ENCODE measurements around the gene SSR4.

SSR4 gene

GRCh38 chrX:153782313-153782712 lies 12.2 kb upstream of the SSR4 start:
- no peak for DNase-seq (ENCODE audit: low spot score)

DNA sequence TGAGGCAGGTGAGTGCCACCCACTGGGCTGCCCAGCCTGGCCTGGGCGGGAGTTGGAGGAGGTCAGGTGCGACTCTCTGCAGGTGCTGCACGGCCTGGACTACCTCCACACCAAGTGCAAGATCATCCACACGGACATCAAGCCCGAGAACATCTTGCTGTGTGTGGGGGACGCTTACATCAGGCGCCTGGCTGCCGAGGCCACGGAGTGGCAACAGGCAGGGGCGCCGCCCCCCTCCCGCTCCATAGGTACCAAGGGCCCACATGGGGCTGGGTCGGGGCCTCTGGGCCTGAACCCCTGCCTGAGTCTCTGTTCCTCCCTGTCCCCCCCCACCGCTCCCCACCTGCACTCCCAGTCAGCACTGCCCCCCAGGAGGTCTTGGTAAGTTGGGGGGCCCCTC lies 11.6 kb upstream of the SSR4 start:
- DNase-seq (ENCODE audit: low spot score): no peak

DNA sequence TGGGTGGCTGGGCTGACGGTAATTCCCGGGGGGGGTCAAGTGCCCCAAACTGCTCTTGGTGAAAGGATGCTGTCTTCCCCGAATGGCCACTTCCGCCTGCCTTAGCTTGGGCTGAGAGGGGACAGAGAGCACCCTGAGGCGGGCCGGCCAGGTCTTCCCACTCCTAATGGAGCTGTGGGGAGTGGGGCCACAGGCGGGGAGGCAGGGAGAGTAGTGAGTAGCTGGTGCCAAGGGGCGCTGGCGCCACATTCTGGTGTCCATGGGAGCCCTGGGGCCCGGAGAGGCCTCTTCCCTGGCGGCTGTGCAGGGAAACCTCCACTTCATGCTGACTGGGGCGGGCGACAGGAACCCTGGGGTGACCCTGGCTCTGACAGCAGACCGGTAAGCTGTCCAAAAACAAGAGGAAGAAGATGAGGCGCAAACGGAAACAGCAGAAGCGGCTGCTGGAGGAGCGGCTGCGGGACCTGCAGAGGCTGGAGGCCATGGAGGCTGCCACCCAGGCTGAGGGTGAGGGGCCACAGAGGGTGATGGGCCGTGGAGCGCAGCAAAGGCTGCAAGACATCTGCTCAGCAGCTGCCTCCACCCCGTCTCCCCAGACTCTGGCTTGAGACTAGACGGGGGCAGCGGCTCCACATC lies 11.0 kb upstream of the SSR4 start:
- no peak for DNase-seq (ENCODE audit: low spot score)

- DNase-seq (ENCODE audit: low spot score): no peak
Observed at GRCh38 chrX:153784325-153784967, 10.0 kb upstream of the SSR4 start.

DNA sequence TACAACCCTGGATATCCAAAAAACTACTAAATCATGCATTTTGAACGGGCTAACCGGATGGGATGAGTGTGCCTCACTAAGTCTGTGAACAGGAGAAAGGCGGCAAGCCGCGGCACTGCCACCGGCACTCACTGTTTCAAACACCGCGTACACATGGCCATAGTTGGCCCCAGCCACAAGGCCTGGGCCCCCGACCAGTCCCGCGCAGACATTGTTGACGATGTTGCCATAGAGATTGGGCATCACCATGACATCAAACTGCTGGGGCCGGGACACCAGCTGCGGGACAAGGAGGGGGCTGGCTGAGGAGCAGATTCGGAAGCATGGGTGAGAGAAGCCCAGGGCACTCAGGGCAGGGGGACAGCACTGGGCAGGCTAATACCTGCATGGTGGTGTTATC lies 7.8 kb upstream of the SSR4 start:
- DNase-seq (ENCODE audit: low spot score): no peak

- no peak for DNase-seq (ENCODE audit: low spot score)
Observed at GRCh38 chrX:153789654-153790053, 4.8 kb upstream of the SSR4 start.

DNA sequence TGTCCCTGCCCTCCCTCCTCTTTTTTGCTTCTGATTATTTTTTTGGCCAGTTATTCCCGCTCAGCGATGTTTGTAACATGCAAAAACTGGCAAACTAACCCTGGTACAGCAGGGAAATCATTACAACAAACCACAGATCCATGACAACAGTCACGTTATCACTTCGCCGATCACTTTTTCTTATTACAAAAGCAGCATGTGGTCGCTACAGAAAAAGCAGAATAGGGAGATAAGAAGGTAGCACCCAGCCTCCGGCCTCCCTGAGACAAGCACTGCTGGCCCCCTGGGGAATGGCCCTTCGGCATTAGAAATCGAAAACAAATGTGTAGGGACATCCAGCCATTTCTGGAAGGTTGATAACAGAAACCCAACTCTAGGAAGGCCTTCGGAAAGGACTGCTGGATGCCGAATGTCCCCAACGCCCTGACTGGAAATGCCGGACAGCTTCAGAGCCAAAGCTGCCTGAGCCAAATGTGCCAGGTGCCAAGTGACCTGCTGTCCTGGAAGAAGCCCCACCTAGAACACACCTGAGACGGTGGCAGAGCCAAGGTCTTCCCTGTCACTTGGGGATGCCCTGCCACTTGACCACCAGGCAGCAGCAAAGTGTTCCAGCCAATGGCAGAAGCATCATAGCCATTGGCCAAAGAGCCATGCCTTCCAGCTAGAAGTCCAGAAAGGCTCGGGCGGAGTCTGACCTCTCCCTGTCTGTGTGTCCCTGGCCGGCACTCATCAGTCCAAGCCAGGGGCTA lies 3.2 kb upstream of the SSR4 start:
- no peak for DNase-seq (ENCODE audit: low spot score)

DNA sequence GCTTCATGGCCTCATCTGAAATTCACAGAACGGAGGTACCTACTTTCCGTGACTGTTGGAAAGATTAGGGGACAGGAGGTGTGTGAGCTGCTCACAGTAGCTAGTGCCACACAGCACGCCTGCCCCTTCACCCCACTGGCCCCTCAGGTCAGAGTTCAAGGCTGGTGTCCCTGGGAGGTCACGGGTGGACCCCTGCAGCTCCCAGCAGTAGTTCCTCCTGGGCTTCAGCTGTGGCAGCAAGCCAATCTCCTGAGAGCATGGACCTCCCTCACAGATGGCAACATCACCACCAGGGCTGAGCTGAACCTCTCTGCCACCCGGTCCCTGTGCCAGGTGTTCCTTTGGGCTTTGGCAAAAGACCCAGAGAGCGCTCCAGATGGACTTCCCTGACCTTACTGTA lies 2.1 kb upstream of the SSR4 start:
- no peak for DNase-seq (ENCODE audit: low spot score)

DNA sequence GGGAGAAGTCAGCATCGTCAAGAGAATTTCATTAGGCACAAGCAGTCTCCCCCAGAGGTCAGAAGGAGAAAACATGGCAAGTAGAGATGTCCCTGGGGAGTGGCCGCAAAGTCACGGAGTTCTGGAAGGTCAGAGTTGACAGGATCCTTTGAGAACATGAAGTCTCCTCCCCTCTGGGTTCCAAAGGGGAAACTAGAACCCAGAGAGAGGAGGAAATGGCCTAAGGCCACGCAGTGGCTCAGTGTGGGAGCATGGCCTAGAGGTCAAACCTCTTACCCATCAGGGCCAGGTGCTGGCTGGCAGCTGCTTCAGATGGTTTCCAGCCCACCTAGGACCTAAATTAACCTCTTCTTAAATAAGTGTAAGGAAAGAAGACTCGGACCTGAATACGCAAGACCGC lies 1.2 kb upstream of the SSR4 start:
- DNase-seq (ENCODE audit: low spot score): no peak

DNA sequence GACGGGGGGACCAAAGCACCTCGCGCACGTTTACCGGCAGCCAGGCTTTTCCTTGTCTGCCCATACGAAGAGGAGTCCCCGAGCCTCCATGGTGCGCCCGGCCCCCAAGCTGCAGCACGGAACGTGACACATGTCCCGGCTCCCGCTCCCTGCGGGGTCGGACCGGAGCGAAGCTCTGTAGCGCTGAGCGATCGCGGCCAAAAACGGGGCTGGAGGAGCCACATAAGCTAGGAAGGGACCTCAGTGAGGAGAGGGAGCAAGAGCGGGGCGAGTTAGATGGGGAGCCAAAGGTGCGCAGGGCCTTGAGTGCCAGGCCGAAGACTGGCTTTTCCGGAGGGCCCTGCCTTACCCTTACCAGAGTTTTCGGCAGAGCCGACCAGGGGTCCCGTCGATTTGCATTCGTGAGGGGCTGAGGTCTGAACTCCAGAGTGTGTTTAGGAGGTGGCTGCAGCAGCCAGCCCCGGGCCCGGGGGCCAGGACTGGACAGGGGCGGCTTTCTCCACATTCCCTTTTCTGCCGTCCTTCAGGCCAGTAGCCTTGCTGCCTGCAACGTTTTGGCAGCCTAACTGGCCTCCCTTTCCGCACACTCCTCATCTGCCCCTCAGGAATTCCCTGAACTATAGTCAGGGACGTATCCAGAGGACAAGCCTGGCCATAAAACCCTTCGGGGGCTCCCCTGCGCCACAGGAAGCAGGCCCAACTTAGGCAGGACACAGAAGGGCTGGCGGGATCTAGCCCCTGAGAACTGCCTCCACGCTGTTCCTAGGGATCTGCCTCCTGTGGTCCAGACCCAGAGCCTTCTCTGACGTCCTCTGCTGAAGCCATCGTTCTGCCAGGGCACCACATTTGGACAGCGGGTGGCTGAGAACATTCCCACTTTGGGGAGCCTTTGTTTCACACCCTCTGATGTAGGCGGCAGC lies 689 bp downstream of the SSR4 start:
- DNase-seq (ENCODE audit: low spot score): no peak

GRCh38 chrX:153797415-153798015 lies 3.0 kb downstream of the SSR4 start:
- DNase-seq (ENCODE audit: low spot score): no peak

DNA sequence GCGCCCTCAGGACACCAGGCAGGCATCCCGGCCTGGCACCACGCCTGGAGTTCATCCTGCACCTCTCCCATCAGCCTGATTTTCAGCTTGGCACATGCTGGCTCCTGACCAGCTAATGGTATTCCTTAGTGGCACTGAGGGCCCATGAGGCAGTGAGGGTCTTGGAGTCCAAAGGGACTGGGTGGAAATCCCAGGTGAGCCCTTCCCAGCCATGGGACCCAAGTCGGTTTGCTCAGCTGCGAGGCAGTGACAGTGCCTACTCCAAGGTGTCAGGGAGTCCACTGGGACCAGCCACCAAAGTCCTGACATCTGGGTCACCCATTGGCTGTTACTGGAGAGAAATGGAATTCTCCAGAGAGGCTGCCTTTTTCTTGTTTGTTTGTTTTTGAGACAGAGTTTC lies 4.9 kb downstream of the SSR4 start:
- DNase-seq (ENCODE audit: low spot score): no peak

- no peak for DNase-seq (ENCODE audit: low spot score)
Observed at GRCh38 chrX:153800177-153800722, 5.8 kb downstream of the SSR4 start.

- DNase-seq (ENCODE audit: low spot score): no peak
Observed at GRCh38 chrX:153800746-153801145, 6.3 kb downstream of the SSR4 start.

DNA sequence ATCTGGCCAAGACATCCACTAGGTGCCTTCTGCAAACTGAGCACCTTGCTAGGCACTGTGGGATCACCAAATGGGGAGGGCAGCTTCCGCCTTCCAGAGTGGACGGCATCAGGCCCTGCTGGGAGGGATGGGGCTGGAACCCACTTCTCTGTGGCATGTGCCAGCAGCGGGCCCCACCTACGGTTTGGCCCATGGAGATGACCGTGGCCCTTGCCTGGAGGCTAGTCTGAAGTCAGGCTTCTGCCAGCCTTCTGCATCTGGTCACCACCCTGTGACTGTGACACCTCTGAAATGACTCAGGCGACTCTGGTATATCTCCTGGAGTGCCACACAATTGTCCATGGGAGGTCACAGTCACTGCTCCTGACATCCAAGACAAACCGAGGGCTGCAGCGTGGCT lies 7.2 kb downstream of the SSR4 start:
- DNase-seq (ENCODE audit: low spot score): no peak

- DNase-seq (ENCODE audit: low spot score): no peak
Observed at GRCh38 chrX:153802513-153803045, 8.1 kb downstream of the SSR4 start.

- DNase-seq (ENCODE audit: low spot score): no peak
Observed at GRCh38 chrX:153803211-153804099, 9.0 kb downstream of the SSR4 start.

DNA sequence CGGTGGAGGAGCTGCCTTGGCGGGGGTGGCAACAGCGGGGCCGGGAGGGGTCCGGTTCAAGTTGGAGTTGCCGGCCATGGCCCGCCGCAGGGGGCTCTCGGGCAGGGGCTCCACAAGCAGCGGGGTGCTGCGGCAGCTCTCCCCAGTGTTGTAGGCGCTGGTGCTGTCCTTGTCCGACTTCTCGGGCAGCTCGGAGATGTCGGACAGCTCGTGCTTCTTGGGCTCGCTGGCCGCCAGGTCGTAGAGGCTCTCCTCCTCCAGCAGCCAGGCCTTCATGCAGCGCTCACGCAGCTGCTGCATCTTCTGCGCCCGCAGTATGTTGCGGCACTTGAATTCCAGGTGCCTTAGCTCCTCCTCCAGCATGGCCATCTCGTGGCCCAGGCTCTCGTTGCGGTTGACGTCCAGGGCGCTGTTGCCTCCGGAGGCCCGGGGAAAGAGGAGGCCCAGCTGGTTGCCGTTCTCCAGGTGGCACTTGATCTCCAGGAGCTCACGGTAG lies 9.7 kb downstream of the SSR4 start:
- DNase-seq (ENCODE audit: low spot score): no peak

- DNase-seq (ENCODE audit: low spot score): no peak
Observed at GRCh38 chrX:153804621-153805020, 10.2 kb downstream of the SSR4 start.

DNA sequence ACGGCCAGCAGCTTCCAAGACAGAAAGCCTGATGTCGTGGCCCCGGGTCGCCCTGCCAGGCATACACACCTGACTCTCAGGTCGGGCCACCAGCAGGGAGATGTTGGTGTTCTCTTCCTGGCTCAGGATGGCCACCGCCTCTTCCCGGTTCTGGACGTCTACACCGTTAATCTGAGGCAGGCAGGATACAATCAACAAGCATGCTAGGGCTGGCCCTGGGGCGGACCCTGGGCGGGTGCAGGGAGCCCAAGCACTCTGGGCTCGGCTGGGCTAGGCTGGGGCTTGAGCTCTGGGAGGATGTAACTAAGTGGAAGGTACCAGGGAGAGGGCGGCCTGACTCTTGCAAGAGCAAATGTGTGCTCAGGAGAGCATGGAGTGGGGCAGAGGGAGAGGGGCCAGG lies 11.0 kb downstream of the SSR4 start:
- no peak for DNase-seq (ENCODE audit: low spot score)
